ENCODE measurements around the gene TSC22D3.
"Not testable (repeated sequence)": the region's sequence is repeated elsewhere in the genome, so short reads cannot be mapped to it uniquely, and the experiment has no call there.

The TSC22D3 gene

DNA sequence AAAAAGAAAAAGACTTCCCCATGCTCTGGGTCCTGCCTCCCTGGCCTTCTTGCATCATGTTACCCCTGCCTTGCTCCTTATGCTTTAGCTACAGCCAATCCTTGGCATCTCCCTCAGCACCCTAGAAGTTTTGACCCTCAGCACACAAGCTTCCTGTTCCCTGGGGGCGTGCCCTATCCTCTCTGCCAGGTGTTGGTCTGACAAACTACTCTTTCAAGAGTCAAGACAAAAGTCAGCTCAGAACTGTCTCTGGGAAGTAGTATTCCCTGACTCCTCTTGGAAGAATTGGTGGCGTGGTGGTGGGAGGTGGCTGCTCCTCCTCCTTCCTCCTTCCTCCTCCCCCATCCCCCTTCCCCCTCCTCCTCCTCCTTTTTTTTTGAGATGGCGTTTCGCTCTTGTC is 106.3 kb downstream of the TSC22D3 start:
- DNase-seq (ENCODE audit: low read depth): no peak
- TF ChIP-seq, protein P1, sequence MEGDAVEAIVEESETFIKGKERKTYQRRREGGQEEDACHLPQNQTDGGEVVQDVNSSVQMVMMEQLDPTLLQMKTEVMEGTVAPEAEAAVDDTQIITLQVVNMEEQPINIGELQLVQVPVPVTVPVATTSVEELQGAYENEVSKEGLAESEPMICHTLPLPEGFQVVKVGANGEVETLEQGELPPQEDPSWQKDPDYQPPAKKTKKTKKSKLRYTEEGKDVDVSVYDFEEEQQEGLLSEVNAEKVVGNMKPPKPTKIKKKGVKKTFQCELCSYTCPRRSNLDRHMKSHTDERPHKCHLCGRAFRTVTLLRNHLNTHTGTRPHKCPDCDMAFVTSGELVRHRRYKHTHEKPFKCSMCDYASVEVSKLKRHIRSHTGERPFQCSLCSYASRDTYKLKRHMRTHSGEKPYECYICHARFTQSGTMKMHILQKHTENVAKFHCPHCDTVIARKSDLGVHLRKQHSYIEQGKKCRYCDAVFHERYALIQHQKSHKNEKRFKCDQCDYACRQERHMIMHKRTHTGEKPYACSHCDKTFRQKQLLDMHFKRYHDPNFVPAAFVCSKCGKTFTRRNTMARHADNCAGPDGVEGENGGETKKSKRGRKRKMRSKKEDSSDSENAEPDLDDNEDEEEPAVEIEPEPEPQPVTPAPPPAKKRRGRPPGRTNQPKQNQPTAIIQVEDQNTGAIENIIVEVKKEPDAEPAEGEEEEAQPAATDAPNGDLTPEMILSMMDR (IDR thresholded peaks at IDR 0.05; ENCODE audit: low read depth, low read length, missing control alignments): no peak
- H3K4me3 ChIP-seq (ENCODE audit: low read depth, low read length): no peak overlapping the region
- in situ Hi-C loops (cut with HindIII; ENCODE audit: low sequenced_read_pairs): no loop called here

DNA sequence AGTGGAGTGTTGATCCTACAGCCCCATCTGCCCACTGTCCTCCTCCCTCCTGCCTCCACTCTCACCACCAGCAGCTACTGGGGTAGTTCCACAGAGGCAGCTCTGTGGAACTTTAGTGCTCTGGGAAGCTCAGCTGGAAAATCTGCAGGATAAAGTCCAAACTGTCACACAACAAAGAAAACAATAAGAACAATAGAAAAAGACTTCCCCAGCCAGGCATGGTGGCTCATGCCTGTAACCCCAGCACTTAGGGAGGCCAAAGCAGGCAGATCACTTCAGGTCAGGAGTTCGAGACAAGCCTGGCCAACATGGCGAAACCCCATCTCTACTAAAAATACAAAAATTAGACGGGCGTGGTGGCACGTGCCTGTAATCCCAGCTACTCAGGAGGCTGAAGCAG is 106.9 kb downstream of the TSC22D3 start:
- in situ Hi-C loops (cut with HindIII; ENCODE audit: low sequenced_read_pairs); H3K4me3 ChIP-seq (ENCODE audit: low read depth, low read length); DNase-seq (ENCODE audit: low read depth): not testable (repeated sequence)

DNA sequence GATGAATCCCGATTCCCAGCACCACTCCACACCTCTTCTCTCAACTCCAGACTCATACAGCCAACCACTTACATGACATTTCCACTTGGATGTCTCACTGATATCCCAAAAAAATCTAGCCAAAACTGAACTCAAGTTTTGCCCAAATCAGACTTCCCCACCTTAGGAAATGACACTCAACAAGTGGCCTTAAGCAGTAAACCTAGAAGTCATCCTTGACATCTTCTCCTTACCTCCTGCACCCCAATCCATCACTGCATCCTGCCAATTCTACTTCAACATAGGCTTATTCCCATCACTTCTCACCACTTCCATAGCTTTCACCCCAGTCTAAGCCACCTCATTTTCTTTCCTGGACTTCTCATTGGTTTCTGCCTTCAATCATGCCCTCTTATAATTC is 108.2 kb downstream of the TSC22D3 start:
- in situ Hi-C loops (cut with HindIII; ENCODE audit: low sequenced_read_pairs): no loop called here
- TF ChIP-seq, protein P1 (IDR thresholded peaks at IDR 0.05; ENCODE audit: low read depth, low read length, missing control alignments): no peak

DNA sequence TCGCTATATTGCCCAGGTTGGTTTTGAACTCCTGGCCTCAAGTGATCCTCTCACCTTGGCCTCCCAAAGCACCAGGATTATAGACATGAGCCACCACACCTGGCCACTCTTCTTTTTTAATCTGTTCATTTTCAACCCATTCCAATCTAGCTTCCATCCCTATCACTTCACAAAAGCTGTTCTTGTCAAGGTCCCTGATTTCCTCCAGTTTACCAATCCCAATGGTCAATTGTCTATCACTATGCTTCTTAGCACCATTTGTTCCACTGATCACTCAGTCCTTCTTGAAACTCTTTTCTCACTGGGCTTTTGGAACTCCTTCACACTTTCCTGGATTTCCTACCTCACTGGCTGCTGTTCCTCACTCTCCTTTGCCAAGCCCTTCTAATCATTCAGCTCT is 108.7 kb downstream of the TSC22D3 start:
- TF ChIP-seq, protein P1 (IDR thresholded peaks at IDR 0.05; ENCODE audit: low read depth, low read length, missing control alignments): no peak
- no peak for DNase-seq (ENCODE audit: low read depth)
- no peak overlapping the region for H3K4me3 ChIP-seq (ENCODE audit: low read depth, low read length)
- in situ Hi-C loops (cut with HindIII; ENCODE audit: low sequenced_read_pairs): no loop called here

More for the DNA sequence above, 108.2 kb downstream of the TSC22D3 start:
- no peak for DNase-seq (ENCODE audit: low read depth)
- H3K4me3 ChIP-seq (ENCODE audit: low read depth, low read length): no peak overlapping the region

Data from astrocyte of the cerebellum (primary cell).